NCI-H2171 treated with DMSO at 0.1 percent for 48 hours (cell line): Measurements from ENCODE around the gene PROX2.

Experiments used
- DNase-seq: peaks from one replicate; lab custom pipeline; 2025; lab: John Stamatoyannopoulos, UW

PROX2 gene

DNA sequence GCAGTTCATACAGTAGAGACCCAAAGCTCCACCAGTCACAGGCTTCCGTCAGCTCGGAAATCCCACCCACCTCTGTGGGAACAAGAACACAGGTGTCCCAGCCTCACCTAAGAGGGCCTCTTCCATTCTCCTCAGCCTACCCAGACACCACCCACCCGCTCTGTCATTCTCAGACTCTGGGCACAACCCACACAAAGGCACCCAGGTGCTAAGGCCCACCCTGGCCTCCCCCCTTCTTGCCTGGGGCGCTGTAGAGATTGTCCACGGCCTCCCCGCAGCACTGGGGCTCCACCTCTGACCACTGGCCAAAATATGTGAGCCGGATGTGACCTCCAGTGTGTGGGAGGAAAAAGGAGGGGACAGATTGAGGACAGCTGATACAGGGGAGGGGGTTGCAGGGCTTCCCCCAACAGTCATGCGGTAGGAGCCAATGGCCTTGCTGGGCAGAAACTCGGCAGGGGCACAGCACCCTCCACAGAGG, 33.0 kb upstream of the PROX2 start:
- no peak for DNase-seq

DNA sequence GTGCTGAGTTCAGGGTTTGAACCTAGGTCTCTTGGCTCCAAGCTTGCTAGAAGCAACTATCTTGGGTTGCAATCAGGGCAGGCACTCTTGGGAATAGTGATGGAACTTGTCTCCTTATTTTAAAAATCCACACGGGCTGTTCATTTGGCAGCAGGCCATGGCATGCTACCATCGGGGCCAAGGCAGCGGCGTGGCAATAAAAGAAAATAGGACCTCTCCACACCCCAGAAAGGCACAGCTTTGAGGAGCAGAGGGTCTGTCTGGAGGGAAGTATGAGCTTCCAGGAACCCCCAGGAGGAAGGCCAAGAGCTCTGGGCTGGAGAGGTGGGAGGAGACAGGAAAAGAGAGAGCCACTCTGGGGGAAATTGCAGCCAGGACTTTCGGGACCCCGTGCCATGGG, 31.8 kb upstream of the PROX2 start:
- peak; percentile 74 for DNase-seq

DNA sequence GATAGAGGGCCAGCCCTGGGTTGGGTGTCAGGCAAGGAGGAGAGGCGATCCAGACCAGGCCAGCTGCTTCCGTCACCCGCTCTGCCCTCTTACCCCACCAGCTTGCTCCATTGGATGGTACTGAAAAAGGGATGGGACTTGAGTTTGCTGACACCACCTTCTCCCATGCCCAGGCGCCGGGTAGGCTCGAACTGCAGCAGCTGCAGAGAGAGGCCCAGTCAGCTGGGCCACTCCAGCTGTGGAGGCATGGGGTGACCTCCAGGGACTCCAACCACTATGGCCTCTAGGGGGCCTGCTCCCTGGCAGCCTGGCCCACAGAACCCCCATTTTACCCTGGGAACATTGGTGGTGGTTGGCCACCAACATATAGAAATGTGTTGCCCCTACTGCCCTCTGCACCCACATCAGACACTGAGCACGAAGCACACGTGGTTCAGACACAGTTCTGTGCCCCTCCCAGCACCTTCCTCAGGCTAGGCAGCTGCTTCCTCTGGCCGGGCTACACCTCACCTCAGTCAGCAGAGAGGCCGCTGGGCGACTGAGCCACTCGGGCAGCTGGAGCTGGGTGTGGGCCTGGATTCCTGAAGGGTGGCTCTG, 31.1 kb upstream of the PROX2 start:
- no peak for DNase-seq

DNA sequence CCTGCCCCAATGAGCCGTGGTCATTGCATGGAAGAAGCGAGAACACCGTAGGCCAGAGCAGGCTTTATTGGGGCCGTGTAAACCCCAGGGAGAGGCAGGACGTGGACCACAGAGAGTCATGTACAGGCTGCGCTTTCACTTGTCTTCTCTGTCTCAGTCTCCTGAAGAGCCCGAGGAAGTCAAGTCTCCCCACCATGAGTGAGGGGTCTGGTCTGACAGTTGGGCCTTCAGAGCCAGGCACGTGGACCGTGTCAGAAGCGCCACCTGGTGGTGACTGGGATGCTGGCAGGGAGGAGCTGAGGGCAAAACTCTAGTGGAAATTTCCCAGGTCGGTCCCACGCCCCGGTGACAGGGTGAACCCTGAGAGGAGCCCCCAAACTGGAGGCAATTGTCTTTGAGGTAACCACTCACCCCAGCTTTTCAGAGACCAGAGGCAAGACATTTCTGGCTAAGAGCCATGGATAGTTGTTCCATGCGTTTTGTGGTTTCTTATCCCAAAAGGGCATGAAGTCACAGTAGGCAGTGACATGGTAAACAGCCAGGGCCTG, 29.7 kb upstream of the PROX2 start:
- DNase-seq: peak; percentile 44

DNA sequence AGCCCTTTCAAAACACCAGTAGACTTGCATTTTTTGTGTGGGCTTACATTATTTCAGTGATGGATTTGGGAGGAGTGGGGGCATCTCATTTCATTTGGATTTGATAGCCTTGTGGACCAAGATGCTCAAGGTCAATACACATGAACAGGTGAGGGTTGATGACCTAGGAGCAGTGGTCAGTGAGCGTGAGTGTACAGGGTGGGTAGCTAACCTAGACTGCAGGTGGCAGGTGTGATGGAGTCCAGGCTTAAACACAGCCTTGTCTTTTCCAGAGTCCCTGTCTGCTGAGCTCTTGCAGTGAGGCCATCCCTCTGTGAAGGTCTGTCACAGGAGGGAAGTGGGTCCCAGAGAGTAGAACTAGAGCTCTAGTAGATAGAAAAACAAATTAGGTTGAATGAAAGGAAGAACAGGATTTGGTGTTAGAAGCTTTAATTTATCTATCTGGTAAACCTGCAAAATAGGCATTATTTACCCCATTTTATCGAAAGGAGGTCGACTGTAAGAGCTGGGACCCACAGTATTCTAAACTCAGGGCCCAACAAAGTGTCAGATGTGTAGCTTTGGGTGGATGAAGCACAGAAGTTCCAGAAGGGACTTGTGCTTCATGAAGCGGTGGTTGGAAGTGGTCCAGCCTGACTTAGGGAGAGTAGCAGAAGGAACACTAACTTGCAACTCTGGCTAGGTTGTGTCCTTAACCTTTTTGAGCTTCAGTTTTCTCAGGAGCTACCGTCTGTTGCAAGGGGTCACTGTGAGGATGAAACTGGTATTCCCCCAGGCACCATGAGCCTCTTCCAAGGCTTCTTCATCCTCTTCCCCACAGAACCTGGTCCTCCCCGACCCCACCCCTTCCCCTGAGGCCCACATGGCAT, 28.9 kb upstream of the PROX2 start:
- DNase-seq: no peak

DNA sequence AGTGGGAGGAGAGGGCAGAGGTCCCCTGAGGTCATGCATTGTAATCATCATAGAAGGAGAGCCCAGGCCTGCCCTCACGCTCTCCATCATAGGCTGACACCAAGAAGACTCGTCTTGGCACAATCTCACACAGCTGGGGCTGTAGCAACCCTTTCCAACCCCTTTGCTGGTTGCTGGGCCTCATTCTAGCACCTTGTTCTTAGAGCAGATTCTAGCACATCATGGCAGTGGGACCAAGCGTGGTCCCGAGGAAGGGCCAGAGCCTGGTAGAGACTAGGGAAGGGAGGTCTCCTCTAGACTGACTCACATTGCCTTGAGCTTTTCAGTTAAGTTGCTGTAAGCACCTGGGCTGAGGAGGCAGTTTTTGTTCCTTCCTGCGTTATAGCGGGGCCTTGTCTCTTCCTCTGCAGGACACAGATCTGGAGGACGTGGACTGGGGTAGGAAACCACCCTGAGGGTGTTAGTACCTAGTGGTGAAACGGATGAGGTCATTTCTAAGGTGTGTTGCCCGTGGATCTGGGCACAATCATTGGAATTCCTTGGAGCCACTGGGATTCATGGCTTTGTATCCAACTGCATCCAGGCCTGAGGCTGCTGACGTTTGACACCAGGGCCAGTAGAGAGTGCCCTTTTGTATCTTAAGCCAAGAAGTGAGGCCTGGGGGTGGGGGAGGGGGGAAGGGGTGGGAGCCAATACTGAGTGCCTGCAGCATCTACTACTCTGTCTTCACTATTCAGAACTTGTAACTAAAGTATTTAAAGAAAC, 27.2 kb upstream of the PROX2 start:
- DNase-seq: no peak

DNA sequence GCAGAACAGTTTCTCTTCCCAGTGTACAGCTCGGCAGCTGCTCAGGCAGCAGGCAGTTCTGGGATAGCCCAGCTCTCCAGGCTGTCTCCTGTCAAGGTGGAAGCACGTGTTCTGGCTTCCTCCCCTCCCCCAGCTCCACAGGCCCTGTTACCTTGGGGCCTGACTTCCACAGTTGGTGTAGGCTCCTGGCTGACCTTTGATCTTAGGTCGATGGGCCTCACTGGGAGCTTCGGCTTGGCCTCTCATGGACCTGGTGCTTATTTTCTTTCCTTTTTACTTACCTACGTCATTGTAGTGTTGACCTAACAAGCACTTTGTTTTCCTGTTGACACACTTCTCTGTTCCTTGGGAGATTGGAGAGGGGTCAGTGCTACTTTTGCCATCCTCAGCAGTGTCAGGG, 22.7 kb upstream of the PROX2 start:
- DNase-seq: no peak

DNA sequence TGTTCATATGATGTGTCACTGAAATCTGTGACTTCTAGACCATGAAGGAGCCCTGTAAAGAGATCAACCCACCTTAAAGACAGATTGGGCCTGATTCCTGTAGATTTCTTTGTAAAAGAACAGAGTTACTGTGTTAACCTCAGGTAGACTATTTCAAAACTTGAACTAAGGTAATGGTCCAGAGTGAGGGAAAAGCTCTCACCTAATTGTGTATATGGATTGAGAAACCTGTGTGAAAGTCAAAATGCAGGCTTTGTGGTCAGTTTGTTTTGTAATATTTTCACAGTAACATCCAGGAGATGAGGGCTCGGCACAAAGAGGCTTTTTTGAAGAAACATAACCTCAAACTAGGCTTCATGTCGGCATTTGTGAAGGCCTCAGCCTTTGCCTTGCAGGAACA, 22.1 kb upstream of the PROX2 start:
- DNase-seq: no peak

DNA sequence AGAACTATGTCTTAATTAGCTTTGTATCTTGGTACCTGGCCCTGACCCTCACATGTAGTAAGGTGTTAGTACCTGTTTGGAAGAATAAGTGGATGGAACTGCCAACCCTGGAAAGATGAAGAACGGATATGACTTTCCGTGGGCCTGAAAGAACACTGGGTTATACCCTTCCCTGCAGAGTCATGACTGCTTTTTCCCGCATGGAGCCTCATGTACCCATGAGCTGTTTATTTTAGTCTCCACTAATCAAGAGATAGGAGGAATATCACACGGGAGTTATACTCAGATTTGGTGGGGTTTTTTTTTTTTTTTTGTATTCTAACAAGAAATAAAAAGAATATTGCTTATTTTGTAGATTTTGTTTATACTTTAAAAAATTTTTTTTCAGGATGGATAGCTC, 21.7 kb upstream of the PROX2 start:
- DNase-seq: no peak

DNA sequence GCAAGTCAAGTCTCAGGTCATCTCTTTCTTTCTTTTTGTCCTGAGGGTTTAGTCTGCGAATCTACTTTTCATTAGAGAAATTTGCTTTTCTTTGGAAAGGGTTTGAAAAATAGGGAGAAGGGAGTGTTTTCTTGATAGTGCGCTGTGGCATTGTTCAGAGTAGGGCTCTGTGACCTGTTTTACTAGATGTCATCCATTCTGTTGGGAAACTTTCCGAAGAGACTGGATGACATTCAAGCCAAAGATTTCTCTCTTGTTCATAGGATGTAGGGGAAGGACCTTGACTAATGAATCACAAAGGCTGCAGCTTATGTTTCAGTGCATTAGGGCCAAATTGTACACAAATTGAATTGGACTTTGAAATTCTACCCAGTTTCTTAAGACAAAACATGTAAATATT, 20.5 kb upstream of the PROX2 start:
- DNase-seq: no peak

DNA sequence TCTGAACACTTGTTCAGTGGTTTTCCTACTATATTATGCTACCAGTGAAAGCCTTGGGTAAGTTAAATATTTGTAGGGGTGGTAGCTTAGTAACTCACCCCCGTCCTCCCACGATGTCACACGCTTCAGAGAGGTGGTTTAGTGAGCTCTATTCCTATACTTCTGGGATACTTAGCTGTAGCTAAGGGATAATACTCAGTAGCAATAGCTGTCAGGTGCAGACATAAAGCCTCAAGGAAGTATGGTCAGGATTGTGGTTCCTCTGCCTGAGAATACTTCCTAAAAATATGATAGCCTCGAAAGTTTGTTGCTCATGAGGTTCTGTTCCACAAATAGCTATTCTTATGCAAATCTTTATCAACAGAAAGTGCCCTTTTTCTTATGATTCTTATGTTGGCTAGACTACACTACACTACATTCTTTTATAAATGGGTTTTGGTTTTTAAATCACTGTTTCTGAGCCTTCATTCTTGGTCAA, 17.7 kb upstream of the PROX2 start:
- DNase-seq: no peak

DNA sequence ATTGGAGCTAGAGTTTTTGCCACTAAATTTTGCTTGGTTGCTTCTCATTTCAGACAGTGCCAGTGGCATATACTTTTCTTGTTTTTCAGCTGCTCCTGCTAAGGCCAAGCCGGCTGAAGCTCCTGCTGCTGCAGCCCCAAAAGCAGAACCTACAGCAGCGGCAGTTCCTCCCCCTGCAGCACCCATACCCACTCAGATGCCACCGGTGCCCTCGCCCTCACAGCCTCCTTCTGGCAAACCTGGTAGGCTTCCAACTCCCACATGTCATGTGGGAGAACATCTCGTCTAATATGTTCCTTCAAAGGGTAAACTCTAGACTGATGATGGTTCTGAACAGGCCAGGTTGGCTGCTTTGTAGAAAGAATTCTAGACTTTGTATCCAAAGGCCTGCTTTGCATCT, 16.8 kb upstream of the PROX2 start:
- DNase-seq: no peak

DNA sequence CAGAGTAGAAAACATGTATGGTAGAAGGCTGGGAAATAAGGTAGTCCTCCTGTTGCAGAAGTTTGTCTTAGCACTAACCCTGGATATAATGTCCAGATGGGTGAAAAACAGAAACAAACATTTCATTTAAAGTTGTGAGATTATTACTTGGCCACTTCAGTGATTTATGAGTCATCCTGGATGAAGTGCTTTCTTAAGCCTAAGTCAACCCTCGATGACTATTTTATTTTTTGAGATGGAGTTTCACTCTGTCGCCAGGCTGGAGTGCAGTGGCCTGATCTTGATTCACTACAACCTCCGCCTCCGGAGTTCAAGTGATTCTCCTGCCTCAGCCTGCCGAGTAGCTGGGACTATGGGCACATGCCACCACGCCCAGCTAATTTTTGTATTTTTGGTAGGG, 15.9 kb upstream of the PROX2 start:
- no peak for DNase-seq

DNA sequence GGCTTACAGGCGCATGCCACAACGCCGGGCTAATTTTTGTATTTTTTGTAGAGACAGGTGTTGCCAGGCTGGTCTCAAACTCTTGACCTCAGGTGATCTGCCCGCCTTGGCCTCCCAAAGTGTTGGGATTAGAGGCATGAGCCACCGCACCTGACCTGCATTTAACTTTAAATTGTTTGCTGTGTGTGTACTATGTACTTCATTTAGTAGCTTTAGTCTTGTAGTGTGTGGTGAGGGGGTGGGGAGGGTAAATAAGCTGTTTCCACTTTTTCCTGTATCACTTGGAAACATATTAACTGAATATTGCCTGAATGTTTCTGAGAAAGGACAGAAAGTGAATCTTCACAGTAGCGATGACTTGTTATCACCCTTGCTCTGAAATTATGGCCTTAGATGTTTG, 14.3 kb upstream of the PROX2 start:
- no peak for DNase-seq

DNA sequence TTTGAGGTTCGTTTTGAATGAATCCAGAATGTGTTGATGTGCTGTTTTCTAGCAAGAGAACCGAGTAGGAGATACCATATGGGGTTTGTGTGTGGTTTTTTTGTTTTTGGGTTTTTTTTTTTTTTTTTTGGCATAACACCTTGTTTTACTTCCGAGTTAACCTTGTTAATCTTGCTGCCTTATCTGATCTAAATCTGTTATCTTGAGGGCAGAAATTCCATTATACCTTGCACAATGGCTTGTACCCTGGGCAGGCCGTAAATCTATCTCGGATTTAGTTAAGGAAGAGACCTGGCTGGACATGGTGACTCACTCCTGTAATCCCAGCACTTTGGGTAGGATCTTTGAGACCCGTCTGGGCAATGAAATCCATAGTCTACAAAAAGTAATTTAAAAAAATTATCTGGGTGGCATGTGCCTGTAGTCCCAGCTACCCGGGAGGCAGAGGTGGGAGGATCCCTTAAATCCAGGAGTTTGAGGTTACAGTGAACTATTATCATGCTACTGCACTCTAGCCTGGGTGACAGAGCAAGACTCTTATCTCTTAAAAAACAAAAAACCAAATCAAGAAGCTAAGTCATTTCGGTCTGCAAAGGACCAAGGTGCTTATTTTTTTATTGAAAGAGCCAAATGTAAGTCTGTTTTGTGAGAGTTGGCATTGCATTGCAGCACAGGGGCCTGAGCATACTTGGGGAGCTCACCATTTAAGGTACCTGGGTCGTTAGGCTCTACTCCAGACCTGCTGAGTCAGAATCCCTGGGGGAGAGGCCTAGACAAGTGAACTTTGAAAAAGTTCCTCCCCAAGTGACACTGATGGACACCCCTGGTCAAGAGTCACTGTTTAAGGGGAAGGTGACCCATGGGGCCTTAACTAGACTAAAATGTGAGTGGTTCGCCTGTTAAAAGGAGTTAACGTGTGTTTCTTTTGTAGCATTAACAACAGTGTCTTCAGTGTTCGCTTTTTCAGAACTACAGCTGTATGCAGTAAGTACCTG, 12.5 kb upstream of the PROX2 start:
- no peak for DNase-seq

DNA sequence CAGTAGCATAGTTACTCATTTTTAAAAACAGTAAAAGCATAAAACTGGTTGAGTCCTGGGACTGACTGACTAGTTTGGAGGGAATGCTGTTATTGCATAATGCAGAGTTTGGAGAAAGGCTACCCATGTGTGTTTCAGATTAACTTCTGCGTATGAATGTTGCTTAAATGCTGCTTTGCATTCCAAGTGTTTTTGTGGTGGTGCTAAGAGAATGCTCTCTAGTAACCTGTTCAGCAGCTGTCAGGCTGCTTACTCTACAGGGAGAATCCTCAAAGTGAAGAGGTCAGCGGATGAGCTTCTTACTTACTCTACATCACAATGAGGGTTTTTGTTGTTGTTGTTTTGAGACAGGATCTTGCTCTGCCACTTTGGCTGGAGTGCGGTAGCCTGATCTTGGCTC, 10.1 kb upstream of the PROX2 start:
- DNase-seq: no peak

DNA sequence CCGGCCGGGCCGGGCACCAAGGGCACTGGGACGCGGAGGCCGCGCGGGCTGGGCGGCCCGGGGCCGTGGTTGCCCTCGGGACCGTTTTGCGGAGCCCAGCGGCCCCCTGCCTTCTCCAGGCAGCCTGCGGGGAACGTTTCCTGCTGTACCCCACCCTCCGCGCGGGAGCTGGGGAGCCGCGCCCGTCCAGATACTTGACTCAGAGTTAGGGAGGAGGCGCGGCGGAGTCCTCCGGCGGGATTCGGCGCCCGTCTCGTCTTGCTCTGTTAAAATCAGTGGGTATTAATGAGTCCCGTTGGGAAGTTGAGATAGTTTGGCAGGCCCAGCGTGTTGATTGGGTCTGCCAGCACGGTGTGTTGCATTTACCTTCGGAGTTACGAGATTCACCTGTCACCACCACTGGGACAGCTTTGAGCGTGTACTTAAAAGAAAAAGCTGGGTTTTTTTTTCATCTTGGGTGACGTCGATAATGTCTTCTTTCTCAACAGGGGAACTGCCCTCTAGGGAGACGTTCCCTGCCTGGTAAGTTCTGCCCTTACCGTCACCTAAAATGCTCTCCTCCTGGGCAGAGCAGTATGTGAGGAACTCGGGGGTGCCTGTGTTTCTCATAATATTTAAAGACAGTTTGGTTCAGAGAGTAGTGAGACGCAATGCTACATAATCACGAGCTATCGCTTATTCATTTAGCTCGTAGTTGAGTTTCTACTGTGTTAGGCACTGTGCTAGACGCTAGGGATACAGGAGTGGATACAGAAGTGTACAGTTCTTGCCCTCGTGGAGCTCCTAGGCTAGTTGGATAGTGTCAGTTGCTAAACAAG, 6.4 kb upstream of the PROX2 start:
- DNase-seq: peak; percentile 52

DNA sequence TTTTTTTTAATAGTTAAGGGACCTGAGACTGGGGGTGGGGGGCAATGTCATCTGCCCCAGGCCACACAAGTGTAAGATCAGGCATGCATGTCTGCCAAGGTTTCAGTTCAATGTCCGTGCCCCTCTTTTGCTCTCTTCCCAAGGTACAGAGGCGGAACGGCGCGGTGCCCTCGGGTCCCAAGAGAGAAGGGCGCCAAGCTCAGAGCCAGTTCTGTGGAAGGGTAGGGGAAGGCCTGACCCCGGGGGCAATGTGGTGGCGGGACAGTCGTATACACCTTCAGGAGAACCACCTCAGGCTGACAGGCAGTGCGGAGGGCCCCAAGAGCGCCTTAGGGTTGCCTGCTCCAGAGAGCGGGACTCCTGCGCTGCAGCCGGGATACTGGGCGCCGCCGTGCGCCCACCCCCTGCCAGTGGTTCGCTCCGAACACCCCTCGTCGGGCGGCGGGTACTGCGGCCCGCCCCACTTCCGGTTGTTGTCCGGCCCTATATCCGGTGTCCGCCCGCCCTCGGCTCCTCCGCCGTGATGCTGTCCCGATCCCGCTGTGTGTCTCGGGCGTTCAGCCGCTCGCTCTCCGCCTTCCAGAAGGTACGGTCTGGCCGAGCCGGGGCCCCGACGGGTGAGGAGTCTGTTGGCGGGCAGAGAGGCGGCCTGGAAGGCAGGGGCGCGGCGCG, 5.6 kb upstream of the PROX2 start, which contains the start of gene DLST:
Gene DLST, plus strand, starts transcription at position 486 of the 672 bp plus-strand sequence. Its CDS starts 38 bp downstream, at position 524.
- peak; percentile 93 for DNase-seq

DNA sequence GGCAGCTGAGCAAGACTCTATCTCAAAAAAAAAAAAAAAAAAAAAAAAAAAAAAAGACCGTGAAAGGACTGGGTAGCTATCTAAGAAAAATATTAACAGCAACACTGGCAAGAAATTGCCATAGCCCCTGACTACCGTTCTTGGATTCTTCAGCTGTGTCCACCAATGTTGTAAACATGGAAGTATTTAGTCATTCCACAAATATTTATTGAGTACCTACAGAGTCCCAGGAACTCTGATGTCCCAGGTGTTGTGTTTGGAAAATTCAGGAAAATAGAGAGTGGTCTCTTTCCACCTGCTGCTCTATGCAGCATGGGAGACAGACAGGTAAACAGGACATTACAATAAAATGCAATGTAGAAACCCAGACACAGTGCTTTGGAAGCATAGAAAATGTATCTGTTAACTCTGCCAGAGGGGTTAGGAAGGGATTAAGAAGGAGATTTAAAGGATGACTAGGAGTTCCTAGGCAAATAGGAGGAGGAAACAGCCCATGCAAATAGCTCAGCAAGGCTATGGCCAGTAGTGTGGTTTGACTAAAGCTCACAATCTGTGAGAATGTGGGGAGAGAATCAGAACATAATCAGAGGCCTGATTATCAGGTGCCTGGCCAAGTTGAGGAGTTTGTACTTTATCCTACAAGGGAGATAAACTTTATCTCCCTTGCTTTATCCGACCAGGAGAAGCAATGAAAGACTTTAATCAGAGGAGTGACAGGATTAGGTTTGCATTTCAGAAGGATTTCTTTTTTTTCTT, 3.7 kb upstream of the PROX2 start:
- no peak for DNase-seq
